PFSK-1 (cell line): ENCODE data around the gene JKAMP.

Experiments used
- FOXP2 ChIP-seq: optimal IDR thresholded peaks from 2 replicates; pipeline ENCODE3; 2011; ENCODE audit warnings: borderline replicate concordance, control low read depth, inconsistent platforms; ENCODE audit not compliant: insufficient read depth; ENCODE audit errors: extremely low read length, extremely low read depth
- POLR2AphosphoS5 ChIP-seq: IDR thresholded peaks from 2 replicates; pipeline ENCODE4 v1.6.1; 2012; ENCODE audit warnings: low read depth, mild to moderate bottlenecking, control low read depth, low read length, moderate library complexity
- REST ChIP-seq, 2 experiments: IDR thresholded peaks; 2 replicates each; pipeline versions ENCODE4 v1.6.1 to v1.8.0; 2011 to 2012; ENCODE audit warnings: low read depth in 2 of 2, low read length in 2 of 2, control low read depth in 1 of 2, inconsistent platforms in 1 of 2, mild to moderate bottlenecking in 1 of 2, moderate library complexity in 1 of 2; ENCODE audit not compliant: insufficient read depth in 1 of 2
- SIN3A ChIP-seq: IDR thresholded peaks from 2 replicates; pipeline ENCODE4 v1.6.1; 2012; ENCODE audit warnings: mild to moderate bottlenecking, low read length, moderate library complexity, borderline replicate concordance; ENCODE audit not compliant: insufficient read depth
- TAF1 ChIP-seq: IDR thresholded peaks from 2 replicates; pipeline ENCODE4 v1.6.1; 2012; ENCODE audit warnings: low read length, control low read depth, borderline replicate concordance; ENCODE audit not compliant: insufficient read depth

GRCh38 chr14:59478540-59478939, 5.8 kb upstream of the JKAMP start:
- TF ChIP-seq FOXP2, result no peak
- no peak for TF ChIP-seq POLR2AphosphoS5
- no peak for TF ChIP-seq SIN3A
- no peak for TF ChIP-seq REST (IDR thresholded peaks at IDR 0.05; ENCODE audit: insufficient read depth in 1 of 2, low read depth in 2 of 2, low read length in 2 of 2)
- no peak for TF ChIP-seq TAF1
